ENCODE results near the gene SLC25A42. TPM values are rescaled to one million over a fixed set of nuclear protein-coding genes. Genes with fewer than 3 reads are reported as not detected.

The SLC25A42 gene
- total RNA-seq, 1 experiment from 2014 or later: 3.5 TPM

GRCh38 chr19:19039901-19040300, 23.9 kb upstream of the SLC25A42 start:
- Histone ChIP-seq H3K27me3 (replicated peaks; ENCODE audit: insufficient read depth, low read depth, low read length, poor library complexity) (no peaks in the 10 kb centered on the region), H3K4me3 (ENCODE audit: low read depth, low read length, poor library complexity, severe bottlenecking) (no peak overlapping the region), H3K9me3 (ENCODE audit: low read depth, low read length, poor library complexity, severe bottlenecking) (no peaks in the 10 kb centered on the region), H3K4me1 (ENCODE audit: insufficient read depth, low read length, poor library complexity, severe bottlenecking) (no peaks in the 10 kb centered on the region), H3K36me3 (ENCODE audit: insufficient read depth, low read length, poor library complexity, severe bottlenecking) (peaks cover 29% of the 10 kb centered on the region), H3K27ac (ENCODE audit: low read depth, low read length, poor library complexity, severe bottlenecking) (no peak overlapping the region)
- BruUV-seq (replicated peaks): no TSS peak
- intact Hi-C loops (cut with micrococcal nuclease; ENCODE audit: unreplicated experiment): no loop called here
- ChIA-PET CTCF (no interaction called here), POLR2A (ENCODE audit: low non-redundant PET) (no interaction called here)
- no peak for DNase-seq (ENCODE audit: low spot score)
- no peak for TF ChIP-seq CTCF (conservative IDR thresholded peaks at IDR 0.05; ENCODE audit: low read depth, low read length)
- no peak for TF ChIP-seq EZH2 (IDR thresholded peaks at IDR 0.05; ENCODE audit: borderline replicate concordance, low read depth, low read length, poor library complexity, severe bottlenecking)

- TF ChIP-seq CTCF (conservative IDR thresholded peaks at IDR 0.05; ENCODE audit: low read depth, low read length): no peak
- no peak for TF ChIP-seq EZH2 (IDR thresholded peaks at IDR 0.05; ENCODE audit: borderline replicate concordance, low read depth, low read length, poor library complexity, severe bottlenecking)
- intact Hi-C loops (cut with micrococcal nuclease; ENCODE audit: unreplicated experiment): no loop called here
- Histone ChIP-seq H3K27me3 (replicated peaks; ENCODE audit: insufficient read depth, low read depth, low read length, poor library complexity) (no peaks in the 10 kb centered on the region), H3K27ac (ENCODE audit: low read depth, low read length, poor library complexity, severe bottlenecking) (no peak overlapping the region), H3K4me1 (ENCODE audit: insufficient read depth, low read length, poor library complexity, severe bottlenecking) (no peaks in the 10 kb centered on the region), H3K9me3 (ENCODE audit: low read depth, low read length, poor library complexity, severe bottlenecking) (no peaks in the 10 kb centered on the region), H3K36me3 (ENCODE audit: insufficient read depth, low read length, poor library complexity, severe bottlenecking) (peaks cover 29% of the 10 kb centered on the region), H3K4me3 (ENCODE audit: low read depth, low read length, poor library complexity, severe bottlenecking) (no peak overlapping the region)
- BruUV-seq (replicated peaks): no TSS peak
- ChIA-PET CTCF (no interaction called here), POLR2A (ENCODE audit: low non-redundant PET) (no interaction called here)
- no peak for DNase-seq (ENCODE audit: low spot score)
Measured at GRCh38 chr19:19040417-19040816, 23.4 kb upstream of the SLC25A42 start.

- no TSS peak for BruUV-seq (replicated peaks)
- Histone ChIP-seq H3K36me3 (ENCODE audit: insufficient read depth, low read length, poor library complexity, severe bottlenecking) (peaks cover 25% of the 10 kb centered on the region), H3K9me3 (ENCODE audit: low read depth, low read length, poor library complexity, severe bottlenecking) (no peaks in the 10 kb centered on the region), H3K4me1 (ENCODE audit: insufficient read depth, low read length, poor library complexity, severe bottlenecking) (no peaks in the 10 kb centered on the region), H3K27me3 (replicated peaks; ENCODE audit: insufficient read depth, low read depth, low read length, poor library complexity) (no peaks in the 10 kb centered on the region), H3K4me3 (ENCODE audit: low read depth, low read length, poor library complexity, severe bottlenecking) (no peak overlapping the region), H3K27ac (ENCODE audit: low read depth, low read length, poor library complexity, severe bottlenecking) (no peak overlapping the region)
- intact Hi-C loops (cut with micrococcal nuclease; ENCODE audit: unreplicated experiment): no loop called here
- TF ChIP-seq EZH2 (IDR thresholded peaks at IDR 0.05; ENCODE audit: borderline replicate concordance, low read depth, low read length, poor library complexity, severe bottlenecking) (no peak), CTCF (conservative IDR thresholded peaks at IDR 0.05; ENCODE audit: low read depth, low read length) (no peak)
- no peak for DNase-seq (ENCODE audit: low spot score)
- ChIA-PET POLR2A (ENCODE audit: low non-redundant PET) (no interaction called here), CTCF (no interaction called here)
Measured at GRCh38 chr19:19042732-19043280, 21.0 kb upstream of the SLC25A42 start.

Measured in A673 (cell line).